HG02588 (cell line): ENCODE results near the gene RGS12.

ENCODE experiments used
- ATAC-seq: cut with Tn5 transposase; IDR thresholded peaks from one replicate; pipeline ENCODE4 v1.9.1; 2021; ENCODE audit warnings: mild to moderate bottlenecking, moderate library complexity; ENCODE audit not compliant: unreplicated experiment

RGS12 gene

GRCh38 chr4:3307891-3308575 is 15.2 kb downstream of the RGS12 start:
- ATAC-seq: no peak

DNA sequence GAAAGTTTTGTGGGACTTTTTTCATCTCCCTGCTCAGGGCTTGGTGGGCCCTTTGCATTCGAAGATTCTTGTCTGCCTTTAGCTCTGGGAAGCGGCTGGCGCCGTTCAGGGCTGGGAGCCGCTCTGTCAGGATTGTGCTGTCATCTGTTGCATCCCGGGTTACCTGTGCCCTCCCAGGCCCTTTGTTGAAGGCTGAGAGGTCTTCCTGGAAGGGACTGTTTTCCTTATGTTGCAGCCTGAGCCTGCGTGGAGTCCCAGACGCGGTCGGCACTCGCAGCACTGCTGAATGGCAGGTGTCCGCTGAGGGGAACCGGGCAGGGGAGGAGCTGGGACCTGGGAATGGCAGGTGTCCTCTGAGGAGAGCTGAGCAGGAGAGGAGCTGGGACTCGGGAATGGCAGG is 15.9 kb downstream of the RGS12 start:
- no peak for ATAC-seq

- ATAC-seq: no peak
These were observed 17.7 kb downstream of the RGS12 start for GRCh38 chr4:3310301-3311094.

- no peak for ATAC-seq
These were observed 18.2 kb downstream of the RGS12 start for GRCh38 chr4:3311095-3311372.

- no peak for ATAC-seq
These were observed 18.8 kb downstream of the RGS12 start for GRCh38 chr4:3311489-3312171.

DNA sequence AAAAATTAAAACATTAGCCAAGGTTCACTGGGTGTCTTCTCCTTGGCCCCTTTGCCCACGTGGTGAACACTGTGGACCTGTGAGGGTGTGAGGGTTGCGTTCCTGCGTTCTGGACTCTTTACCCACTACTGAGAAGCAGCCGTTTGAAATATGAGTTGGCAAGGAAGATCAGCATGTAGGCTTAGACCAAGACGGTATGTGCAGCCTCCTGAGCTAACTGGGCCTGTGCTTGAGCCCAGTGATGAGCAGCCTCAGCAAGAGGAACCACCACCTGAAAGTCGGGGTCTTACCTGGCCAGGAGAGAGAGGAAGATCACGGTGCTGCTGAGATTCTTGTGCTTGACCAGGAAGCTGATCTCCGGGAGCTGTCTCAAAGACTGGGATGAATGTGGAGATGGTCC is 19.5 kb downstream of the RGS12 start:
- ATAC-seq: no peak

GRCh38 chr4:3313139-3313538 is 20.3 kb downstream of the RGS12 start:
- ATAC-seq: no peak

GRCh38 chr4:3313556-3314228 is 20.9 kb downstream of the RGS12 start:
- ATAC-seq: no peak

- ATAC-seq: no peak
These were observed 22.0 kb downstream of the RGS12 start for GRCh38 chr4:3314706-3315260.

DNA sequence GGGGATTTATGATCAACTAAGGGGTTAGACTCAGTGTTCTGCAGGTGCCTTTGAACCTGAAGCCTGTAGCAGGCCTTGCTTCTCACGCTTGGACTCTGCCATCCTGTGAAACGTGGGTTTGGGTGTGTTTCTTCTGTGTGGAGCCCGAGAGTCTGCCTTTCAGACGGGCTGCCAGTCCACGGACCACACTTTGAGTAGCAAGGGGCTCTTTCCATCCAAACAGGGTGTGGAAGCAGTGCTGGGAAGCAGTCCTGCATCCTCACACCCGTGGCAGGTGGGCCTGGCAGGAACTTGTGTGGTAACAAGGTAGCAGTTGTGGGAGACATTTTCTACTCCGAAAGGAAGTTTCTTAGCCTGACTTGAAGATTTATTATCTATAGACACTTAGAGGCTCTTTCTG is 22.7 kb downstream of the RGS12 start:
- no peak for ATAC-seq

DNA sequence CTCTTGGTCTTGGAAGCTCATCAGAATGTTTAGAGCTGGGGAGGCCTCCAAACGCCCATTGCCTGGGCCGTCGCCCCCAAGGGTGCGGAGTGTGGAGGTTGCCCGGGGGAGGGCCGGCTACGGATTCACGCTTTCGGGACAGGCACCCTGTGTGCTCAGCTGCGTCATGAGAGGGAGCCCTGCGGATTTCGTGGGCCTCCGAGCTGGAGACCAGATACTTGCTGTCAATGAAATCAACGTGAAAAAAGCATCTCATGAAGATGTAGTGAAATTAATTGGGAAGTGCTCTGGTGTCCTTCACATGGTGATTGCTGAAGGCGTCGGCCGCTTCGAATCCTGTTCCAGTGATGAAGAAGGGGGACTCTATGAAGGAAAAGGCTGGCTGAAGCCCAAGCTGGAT is 23.3 kb downstream of the RGS12 start:
- ATAC-seq: no peak

- no peak for ATAC-seq
These were observed 24.3 kb downstream of the RGS12 start for GRCh38 chr4:3317011-3317655.

- no peak for ATAC-seq
These were observed 24.9 kb downstream of the RGS12 start for GRCh38 chr4:3317656-3318211.

DNA sequence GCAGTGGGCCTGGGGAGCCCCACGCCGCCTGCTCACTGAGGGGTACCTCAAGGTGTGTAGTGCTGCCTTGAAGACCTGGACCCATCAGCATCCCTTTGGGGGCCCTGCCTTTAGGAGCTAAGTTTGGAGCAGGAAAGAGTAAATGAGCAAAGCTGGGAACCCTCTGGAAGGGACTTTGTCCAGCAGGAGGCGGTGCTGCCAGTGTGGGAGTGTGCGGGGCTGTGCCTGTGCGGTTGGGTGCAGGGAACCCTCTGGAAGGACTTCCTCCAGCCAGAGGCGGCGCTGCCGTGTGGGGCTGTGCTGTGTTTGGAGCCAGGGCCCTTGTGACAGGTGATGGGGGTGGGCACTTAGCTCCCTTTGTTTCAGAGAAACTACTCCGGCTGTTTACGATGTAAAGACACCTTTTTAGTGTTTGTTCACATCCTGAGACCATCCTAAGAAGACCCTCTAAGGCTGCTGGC is 25.8 kb downstream of the RGS12 start:
- ATAC-seq: no peak

GRCh38 chr4:3320361-3321023 is 27.7 kb downstream of the RGS12 start:
- ATAC-seq: no peak

DNA sequence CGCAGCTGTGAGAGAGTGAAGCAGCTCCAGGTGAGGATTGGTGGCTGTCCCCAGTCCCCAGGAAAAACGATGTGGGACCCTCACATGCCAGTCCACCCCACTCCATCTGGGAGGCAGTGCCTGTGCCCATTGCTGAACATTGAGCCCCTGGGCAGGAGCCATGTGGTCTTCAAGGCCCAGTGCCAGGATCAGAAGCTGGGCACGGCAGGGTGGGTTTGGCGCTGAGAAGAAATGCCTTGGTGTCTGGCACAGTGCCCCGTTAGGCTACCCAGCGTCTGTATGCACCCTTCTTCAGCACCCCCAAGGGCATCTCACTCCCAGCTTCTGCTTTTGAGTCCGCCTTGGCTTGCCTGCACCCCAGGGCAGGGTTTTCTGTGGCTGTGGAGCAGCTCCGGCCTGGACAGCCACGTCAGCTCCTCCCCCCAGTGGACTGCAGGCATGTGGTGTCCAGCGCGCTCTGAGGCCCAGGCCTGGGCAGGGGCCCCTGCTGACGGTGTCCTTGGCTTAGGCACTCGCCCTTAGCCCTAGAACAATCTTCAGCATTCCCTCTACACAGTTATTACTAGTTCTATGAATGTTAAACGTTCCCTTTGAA is 28.6 kb downstream of the RGS12 start:
- ATAC-seq: no peak

DNA sequence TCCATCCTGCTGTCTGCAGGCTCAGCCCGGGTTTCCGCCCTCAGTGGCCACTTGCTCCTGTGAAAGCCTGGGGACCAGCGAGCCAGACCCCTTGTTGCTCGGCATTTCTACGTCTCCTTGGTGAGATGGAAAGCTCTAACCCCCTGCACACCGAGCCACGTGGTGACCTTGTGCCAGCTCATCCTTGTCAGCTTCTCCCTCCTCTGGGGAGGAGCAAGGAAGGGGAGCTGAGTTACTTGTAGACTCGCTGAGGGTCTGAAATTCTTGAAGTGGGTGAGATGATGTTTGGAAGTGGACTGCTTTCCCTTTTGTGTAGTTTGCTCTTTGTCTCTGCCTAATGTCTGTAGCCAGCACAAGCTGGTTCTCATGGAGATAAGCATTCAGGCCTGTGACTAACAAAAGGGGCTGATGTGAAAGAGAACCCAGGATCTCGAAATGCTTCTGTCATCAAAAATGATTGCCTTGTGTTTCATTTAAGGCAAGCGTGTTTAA is 29.3 kb downstream of the RGS12 start:
- ATAC-seq: no peak

DNA sequence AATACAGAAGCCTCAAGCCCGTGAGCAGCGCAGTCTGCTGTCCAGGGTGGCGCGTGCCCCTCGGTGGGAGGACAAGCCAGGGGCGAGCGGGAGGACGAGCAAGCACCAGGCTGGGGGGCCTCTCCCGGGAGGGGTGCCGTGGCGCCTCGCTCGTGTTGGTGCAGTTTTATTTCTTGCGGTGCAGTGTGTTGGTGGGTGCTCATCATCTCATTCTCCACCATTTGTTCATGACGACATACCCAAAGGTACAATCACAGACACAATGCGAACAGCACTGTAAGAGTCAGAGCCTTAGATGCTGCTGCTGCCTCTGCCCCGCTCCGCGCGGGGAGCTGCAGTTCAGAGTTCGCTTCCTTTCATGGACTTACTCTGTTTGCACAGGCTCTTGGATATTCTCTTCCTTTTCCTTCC is 30.3 kb downstream of the RGS12 start:
- no peak for ATAC-seq

DNA sequence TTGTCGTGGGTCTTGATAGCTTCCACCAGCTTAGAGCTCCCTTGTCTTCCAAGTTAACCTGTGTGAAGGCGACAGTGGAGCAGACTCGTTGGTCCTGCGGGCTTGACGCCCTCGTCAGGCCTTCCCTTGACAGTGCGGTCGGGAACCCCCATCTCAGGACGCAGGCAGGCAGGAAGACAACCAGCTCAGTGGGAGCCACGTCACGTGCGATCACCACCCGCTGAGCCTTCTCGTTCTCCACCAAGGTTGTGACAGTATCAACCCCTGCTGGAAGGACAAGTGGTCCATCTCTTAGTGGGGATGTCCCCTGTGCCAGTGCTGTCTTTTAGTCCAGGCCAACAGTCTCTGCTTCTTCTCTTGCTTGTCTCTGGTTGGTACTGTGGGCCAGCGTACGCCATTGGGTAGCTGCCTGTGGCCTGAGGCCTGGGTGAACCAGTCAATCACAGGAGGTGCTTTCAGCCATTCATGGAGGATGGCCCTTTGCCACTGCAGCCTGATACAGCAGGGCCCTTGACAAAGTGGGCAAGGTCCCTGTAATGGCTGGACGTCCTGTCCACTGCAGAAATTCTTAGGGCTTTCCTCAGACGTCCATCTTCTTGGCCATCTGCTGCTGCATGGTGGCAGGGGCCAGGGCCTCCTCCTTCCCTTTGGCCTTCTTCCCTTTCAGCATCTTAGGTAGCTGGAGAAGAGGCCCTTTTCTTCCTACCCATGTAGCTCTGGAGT is 31.4 kb downstream of the RGS12 start:
- no peak for ATAC-seq
